Ovary (tissue), 3 donors: ENCODE results near the gene FBN3.

Source experiments
- EP300 ChIP-seq: sonication (generic); formaldehyde crosslinking; IDR thresholded peaks from one replicate; pipeline ENCODE4 v1.6.1; 2017; ENCODE audit warnings: antibody characterized with exemption
- POLR2A ChIP-seq: fragments of 450-650 bp; IDR thresholded peaks from one replicate; pipeline ENCODE4 v1.6.1; 2017; ENCODE audit warnings: antibody characterized with exemption, mild to moderate bottlenecking, moderate library complexity
- TF ChIP-seq, protein P1 (sequence below), 3 donors: fragments of 450-650 bp in 2 of 3; fragments of 200-600 bp in 1 of 3; IDR thresholded peaks; one replicate each; pipeline versions ENCODE4 v1.5.1 to v1.8.0; 2016 to 2022; ENCODE audit warnings: antibody characterized with exemption in 3 of 3, mild to moderate bottlenecking in 1 of 3
- donor health status: DM: no; HTN: no; CAD: no.

DNA sequence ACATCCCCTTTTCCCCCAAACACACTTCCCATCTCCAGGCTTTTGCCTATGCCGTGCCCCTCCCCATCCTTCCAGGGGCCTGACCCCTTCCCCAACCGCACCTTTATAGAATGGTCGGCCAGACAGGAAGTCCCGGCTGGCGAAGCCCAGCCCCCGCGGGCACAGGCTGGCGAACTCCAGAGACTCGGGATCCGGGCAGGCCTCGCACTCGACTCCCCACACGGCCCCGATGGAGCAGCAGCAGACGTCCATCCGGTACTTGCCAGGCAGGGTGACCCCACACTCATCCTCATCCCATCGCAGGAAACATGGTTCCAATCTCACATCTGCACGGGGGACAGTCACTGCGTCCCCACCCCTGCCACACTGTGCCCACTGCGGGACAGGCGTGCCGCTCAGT, 25.7 kb downstream of the FBN3 start:
- TF ChIP-seq POLR2A: no peak
- TF ChIP-seq, protein P1, sequence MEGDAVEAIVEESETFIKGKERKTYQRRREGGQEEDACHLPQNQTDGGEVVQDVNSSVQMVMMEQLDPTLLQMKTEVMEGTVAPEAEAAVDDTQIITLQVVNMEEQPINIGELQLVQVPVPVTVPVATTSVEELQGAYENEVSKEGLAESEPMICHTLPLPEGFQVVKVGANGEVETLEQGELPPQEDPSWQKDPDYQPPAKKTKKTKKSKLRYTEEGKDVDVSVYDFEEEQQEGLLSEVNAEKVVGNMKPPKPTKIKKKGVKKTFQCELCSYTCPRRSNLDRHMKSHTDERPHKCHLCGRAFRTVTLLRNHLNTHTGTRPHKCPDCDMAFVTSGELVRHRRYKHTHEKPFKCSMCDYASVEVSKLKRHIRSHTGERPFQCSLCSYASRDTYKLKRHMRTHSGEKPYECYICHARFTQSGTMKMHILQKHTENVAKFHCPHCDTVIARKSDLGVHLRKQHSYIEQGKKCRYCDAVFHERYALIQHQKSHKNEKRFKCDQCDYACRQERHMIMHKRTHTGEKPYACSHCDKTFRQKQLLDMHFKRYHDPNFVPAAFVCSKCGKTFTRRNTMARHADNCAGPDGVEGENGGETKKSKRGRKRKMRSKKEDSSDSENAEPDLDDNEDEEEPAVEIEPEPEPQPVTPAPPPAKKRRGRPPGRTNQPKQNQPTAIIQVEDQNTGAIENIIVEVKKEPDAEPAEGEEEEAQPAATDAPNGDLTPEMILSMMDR (IDR thresholded peaks at IDR 0.05): no peak
- no peak for TF ChIP-seq EP300
